ENCODE results near the gene ELMOD3. TPM values are rescaled to one million over a fixed set of nuclear protein-coding genes. Genes with fewer than 3 reads are reported as not detected.
"Not testable (repeated sequence)": the region's sequence is repeated elsewhere in the genome, so short reads cannot be mapped to it uniquely, and the experiment has no call there.

Gene ELMOD3
- polyA plus RNA-seq, 3 donors, result 6.1 to 53.3 (median 7.2) TPM

DNA sequence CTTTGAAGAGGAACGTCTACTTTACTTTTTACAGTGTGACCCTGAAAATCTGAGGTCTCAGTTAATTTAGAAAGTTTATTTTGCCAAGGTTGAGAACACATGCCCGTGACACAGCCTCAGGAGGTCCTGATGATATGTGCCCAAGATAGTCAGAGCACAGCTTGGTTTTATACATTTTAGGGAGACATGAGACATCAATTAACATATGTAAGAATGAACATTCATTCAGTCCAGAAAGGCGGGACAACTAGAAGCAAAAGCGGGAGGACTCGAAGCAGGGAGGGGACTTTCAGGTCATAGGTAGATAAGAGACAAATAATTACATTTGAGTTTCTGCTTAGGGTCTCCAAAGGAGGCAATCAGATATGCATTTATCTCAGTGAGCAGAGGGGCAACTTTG, 23.7 kb downstream of the ELMOD3 start:
- H2AFZ ChIP-seq (ENCODE audit: insufficient read depth, low read depth, low read length, poor library complexity, severe bottlenecking), result no peak overlapping the region
- no peak overlapping the region for H3K27ac Mint-ChIP-seq
- H3K4me1 Mint-ChIP-seq, result no peaks in the 10 kb centered on the region
- peaks cover 7 to 10% of the 10 kb centered on the region in 2 donors for H3K9me3 ChIP-seq (replicated peaks in 1 of 2; ENCODE audit: control insufficient read depth in 1 of 2, insufficient read depth in 1 of 2, low read length in 2 of 2)
- TF ChIP-seq, protein P1, sequence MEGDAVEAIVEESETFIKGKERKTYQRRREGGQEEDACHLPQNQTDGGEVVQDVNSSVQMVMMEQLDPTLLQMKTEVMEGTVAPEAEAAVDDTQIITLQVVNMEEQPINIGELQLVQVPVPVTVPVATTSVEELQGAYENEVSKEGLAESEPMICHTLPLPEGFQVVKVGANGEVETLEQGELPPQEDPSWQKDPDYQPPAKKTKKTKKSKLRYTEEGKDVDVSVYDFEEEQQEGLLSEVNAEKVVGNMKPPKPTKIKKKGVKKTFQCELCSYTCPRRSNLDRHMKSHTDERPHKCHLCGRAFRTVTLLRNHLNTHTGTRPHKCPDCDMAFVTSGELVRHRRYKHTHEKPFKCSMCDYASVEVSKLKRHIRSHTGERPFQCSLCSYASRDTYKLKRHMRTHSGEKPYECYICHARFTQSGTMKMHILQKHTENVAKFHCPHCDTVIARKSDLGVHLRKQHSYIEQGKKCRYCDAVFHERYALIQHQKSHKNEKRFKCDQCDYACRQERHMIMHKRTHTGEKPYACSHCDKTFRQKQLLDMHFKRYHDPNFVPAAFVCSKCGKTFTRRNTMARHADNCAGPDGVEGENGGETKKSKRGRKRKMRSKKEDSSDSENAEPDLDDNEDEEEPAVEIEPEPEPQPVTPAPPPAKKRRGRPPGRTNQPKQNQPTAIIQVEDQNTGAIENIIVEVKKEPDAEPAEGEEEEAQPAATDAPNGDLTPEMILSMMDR (IDR thresholded peaks at IDR 0.05), result no peak
- H3K4me3 ChIP-seq (replicated peaks in 1 of 3; ENCODE audit: low read depth in 2 of 3, low read length in 3 of 3), result no peak overlapping the region
- H3K27me3 Mint-ChIP-seq (ENCODE audit: low read depth in 3 of 3), result no peaks in the 10 kb centered on the region
- H3K4me2 ChIP-seq (replicated peaks; ENCODE audit: extremely low read depth, low read length, poor library complexity, severe bottlenecking), result no peak overlapping the region
- no peaks in the 10 kb centered on the region for H3K4me1 ChIP-seq (ENCODE audit: control insufficient read depth in 1 of 2, insufficient read depth in 2 of 2, low read length in 2 of 2)
- peaks cover 3 to 18% (median 6%) of the 10 kb centered on the region in 7 donors for H3K9me3 Mint-ChIP-seq
- no CpG with 5 or more reads among the region's 5 CpGs for WGBS (ENCODE audit: insufficient coverage)
- H3K9ac ChIP-seq (ENCODE audit: insufficient read depth, low read length, poor library complexity, severe bottlenecking), result no peak overlapping the region
- no peaks in the 10 kb centered on the region for H3K79me2 ChIP-seq (ENCODE audit: insufficient read depth, low read length)
- H3K36me3 Mint-ChIP-seq, result peaks cover 60 to 81% of the 10 kb centered on the region in 2 donors
- no peak overlapping the region for H3K4me3 Mint-ChIP-seq
- no peak for DNase-seq
- peaks cover 44 to 77% of the 10 kb centered on the region in 2 donors for H3K36me3 ChIP-seq (replicated peaks in 1 of 2; ENCODE audit: control insufficient read depth in 1 of 2, insufficient read depth in 2 of 2, low read length in 2 of 2)
- intact Hi-C loops (cut with micrococcal nuclease), result no loop called here
- H3K27me3 ChIP-seq (ENCODE audit: control insufficient read depth in 2 of 2, insufficient read depth in 2 of 2, low read length in 2 of 2), result no peaks in the 10 kb centered on the region
- no peaks in the 10 kb centered on the region for H4K20me1 ChIP-seq (ENCODE audit: insufficient read depth, low read length)
- no peak overlapping the region for H3K27ac ChIP-seq (ENCODE audit: low read depth in 1 of 2, low read length in 2 of 2)

DNA sequence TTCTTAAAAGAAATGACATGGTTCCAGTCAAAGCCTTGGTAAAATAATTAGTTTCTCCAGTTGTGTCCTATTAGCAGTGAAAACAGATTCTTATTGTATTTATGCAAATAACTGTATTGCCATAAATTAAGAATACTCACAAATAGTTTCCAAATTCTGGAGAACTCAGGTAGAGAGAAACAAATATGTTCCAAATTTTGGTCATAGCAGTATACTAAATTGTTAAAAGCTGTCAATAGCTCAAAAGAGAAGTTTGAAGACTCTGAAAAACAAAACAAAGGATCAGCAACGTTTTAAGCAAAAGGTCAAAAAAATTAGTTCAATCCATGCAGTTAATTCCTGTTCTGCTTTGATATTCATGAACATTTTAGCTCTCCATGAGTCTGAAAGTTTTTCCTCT, 25.5 kb downstream of the ELMOD3 start:
- no peaks in the 10 kb centered on the region for H3K4me1 Mint-ChIP-seq
- H3K27ac Mint-ChIP-seq, result no peak overlapping the region
- Histone ChIP-seq H3K4me1 (ENCODE audit: control insufficient read depth in 1 of 2, insufficient read depth in 2 of 2, low read length in 2 of 2) (no peaks in the 10 kb centered on the region), H3K27me3 (ENCODE audit: control insufficient read depth in 2 of 2, insufficient read depth in 2 of 2, low read length in 2 of 2) (no peaks in the 10 kb centered on the region), H3K4me3 (replicated peaks in 1 of 3; ENCODE audit: low read depth in 2 of 3, low read length in 3 of 3) (no peak overlapping the region), H3K9me3 (replicated peaks in 1 of 2; ENCODE audit: control insufficient read depth in 1 of 2, insufficient read depth in 1 of 2, low read length in 2 of 2) (peaks cover 4 to 10% of the 10 kb centered on the region in 2 donors), H4K20me1 (ENCODE audit: insufficient read depth, low read length) (no peaks in the 10 kb centered on the region), H3K36me3 (replicated peaks in 1 of 2; ENCODE audit: control insufficient read depth in 1 of 2, insufficient read depth in 2 of 2, low read length in 2 of 2) (peaks cover 44 to 84% of the 10 kb centered on the region in 2 donors), H3K79me2 (ENCODE audit: insufficient read depth, low read length) (no peaks in the 10 kb centered on the region), H2AFZ (ENCODE audit: insufficient read depth, low read depth, low read length, poor library complexity, severe bottlenecking) (no peak overlapping the region), H3K4me2 (replicated peaks; ENCODE audit: extremely low read depth, low read length, poor library complexity, severe bottlenecking) (no peak overlapping the region), H3K27ac (ENCODE audit: low read depth in 1 of 2, low read length in 2 of 2) (no peak overlapping the region), H3K9ac (ENCODE audit: insufficient read depth, low read length, poor library complexity, severe bottlenecking) (no peak overlapping the region)
- H3K9me3 Mint-ChIP-seq, result peaks cover 2 to 12% (median 6%) of the 10 kb centered on the region in 7 donors
- DNase-seq, result no peak
- 100% methylated on average over 1 of the region's 1 CpG for WGBS (ENCODE audit: insufficient coverage)
- peaks cover 69 to 88% of the 10 kb centered on the region in 2 donors for H3K36me3 Mint-ChIP-seq
- no peaks in the 10 kb centered on the region for H3K27me3 Mint-ChIP-seq (ENCODE audit: low read depth in 3 of 3)
- TF ChIP-seq, protein P1 (IDR thresholded peaks at IDR 0.05), result no peak
- no peak overlapping the region for H3K4me3 Mint-ChIP-seq
- intact Hi-C loops (cut with micrococcal nuclease), result no loop called here

DNA sequence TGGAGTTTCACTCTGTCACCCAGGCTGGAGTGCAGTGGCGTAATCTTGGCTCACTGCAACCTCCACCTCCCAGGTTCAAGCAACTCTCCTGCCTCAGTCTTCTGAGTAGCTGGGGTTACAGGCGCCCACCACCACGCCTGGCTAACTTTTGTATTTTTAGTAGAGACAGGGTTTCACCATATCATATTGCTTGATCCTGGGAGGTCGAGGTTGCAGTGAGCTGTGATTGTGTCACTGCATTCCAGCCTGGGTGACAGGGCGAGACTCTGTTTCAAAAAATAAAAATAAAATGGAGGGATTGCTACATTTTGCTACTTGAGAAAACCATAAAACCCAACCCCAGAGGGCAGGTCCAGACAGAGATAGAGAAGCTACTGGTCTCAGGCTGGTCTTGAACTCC, 28.6 kb downstream of the ELMOD3 start:
- H2AFZ ChIP-seq (ENCODE audit: insufficient read depth, low read depth, low read length, poor library complexity, severe bottlenecking); intact Hi-C loops (cut with micrococcal nuclease); H3K79me2 ChIP-seq (ENCODE audit: insufficient read depth, low read length); H3K4me2 ChIP-seq (replicated peaks; ENCODE audit: extremely low read depth, low read length, poor library complexity, severe bottlenecking); H3K27ac ChIP-seq (ENCODE audit: low read depth in 1 of 2, low read length in 2 of 2); H3K4me1 ChIP-seq (ENCODE audit: control insufficient read depth in 1 of 2, insufficient read depth in 2 of 2, low read length in 2 of 2); H3K4me1 Mint-ChIP-seq; H3K4me3 ChIP-seq (replicated peaks in 1 of 3; ENCODE audit: low read depth in 2 of 3, low read length in 3 of 3); H4K20me1 ChIP-seq (ENCODE audit: insufficient read depth, low read length); H3K27me3 Mint-ChIP-seq (ENCODE audit: low read depth in 3 of 3); H3K9ac ChIP-seq (ENCODE audit: insufficient read depth, low read length, poor library complexity, severe bottlenecking); H3K4me3 Mint-ChIP-seq; DNase-seq; H3K27me3 ChIP-seq (ENCODE audit: control insufficient read depth in 2 of 2, insufficient read depth in 2 of 2, low read length in 2 of 2): not testable (repeated sequence)
- WGBS (ENCODE audit: insufficient coverage), result no CpG with 5 or more reads among the region's 5 CpGs
- peaks cover 2 to 12% (median 6%) of the 10 kb centered on the region in 7 donors for H3K9me3 Mint-ChIP-seq
- H3K27ac Mint-ChIP-seq, result peak overlapping the region in 3 of 7 donors; percentile 58 to 72 (median 59)
- Histone ChIP-seq H3K36me3 (replicated peaks in 1 of 2; ENCODE audit: control insufficient read depth in 1 of 2, insufficient read depth in 2 of 2, low read length in 2 of 2) (peaks cover 43 to 83% of the 10 kb centered on the region in 2 donors), H3K9me3 (replicated peaks in 1 of 2; ENCODE audit: control insufficient read depth in 1 of 2, insufficient read depth in 1 of 2, low read length in 2 of 2) (peaks cover 4 to 10% of the 10 kb centered on the region in 2 donors)
- peaks cover 66 to 91% of the 10 kb centered on the region in 2 donors for H3K36me3 Mint-ChIP-seq
